ENCODE measurements around the gene TRIM44.

Gene TRIM44

DNA sequence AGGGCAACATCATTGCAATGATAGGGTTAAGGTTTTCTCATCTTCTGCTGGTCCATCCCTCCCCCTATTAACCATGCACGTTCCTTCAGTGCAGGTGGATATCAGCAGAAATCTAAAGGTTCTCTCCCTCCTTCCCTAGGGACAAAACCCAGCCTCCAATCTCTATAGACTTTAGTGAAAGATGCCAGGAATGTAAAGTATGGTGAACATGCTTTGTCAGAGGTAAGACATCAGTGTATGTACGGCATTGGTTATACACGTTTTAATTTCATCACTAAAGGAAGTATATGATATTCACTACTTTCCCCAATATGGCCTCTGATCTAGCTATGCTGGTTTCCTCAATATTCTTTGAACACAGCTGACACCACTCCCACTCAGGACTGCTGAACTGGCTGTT, 200.1 kb downstream of the TRIM44 start:
- DNase-seq = no peak

DNA sequence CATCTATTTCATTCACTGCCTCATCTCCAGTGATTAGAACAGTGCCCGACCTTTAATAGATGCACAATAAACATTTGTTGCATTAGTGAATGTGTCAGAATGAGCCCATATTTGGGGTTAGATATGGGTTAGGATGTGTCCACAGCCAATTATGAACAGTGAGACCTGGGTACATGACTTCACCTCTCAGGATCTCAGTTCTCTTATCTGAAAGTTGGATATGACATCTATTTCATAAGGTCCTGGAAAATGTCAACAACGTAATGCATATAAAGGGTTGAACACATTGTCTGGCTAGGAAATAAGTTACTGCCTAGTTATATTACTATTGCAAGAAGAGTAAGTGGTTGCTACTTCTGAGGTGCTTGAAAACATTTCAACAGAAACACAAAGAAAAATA, 201.6 kb downstream of the TRIM44 start:
- DNase-seq = no peak

DNA sequence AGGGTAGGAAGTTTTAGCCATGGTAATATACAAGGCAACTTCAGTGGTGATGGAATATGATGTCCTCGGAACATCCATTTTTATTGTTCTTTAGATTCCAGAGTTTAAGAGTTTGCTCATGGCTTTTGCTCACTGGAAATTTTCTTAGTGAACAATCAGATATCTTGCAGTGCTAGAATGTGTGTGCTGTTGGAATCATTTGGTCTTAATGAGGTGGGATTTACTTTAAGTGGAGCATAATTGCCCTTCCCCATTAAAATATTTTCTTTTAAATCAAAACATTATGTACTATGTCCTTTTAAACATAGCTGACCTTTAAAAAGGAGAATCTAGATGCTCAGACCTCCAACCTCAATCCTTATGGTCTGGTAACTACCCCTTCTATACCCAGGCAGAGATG, 204.0 kb downstream of the TRIM44 start:
- no peak for DNase-seq

Measured in NCI-H187 (cell line).